Measurements from ENCODE around the gene EFL1.
"Not testable (repeated sequence)": the region's sequence is repeated elsewhere in the genome, so short reads cannot be mapped to it uniquely, and the experiment has no call there.

Gene EFL1

DNA sequence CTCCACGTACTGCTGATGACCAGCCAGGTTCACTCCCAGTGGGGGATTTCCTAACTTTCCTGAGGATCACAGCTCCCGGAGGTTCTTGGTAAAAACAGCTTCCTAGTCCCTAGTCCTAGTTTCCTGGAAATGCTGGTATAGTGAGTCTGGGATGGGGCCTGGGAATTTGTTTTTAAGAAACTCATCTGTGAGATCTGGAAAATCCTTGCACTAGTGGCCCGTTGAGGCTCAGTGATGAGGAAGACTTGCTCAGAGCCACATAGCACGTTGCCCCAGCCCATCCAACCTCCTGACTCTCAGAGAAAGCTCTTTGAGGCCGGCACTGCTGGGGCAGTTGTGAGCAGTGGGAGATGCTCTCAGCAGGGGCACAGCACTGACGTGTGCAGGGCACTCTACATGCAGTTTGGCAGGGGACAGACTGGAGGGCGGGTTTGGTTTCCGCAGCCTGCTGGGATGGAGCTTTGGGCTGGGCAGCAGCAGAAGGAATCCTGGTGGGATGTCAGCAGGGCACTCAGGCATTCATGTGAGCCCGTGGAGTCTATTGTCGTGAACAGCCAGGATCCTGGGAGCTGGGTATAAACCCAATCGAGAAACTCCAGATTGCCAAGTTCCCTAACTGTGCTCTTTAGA, 31.6 kb upstream of the EFL1 start:
- DNase-seq (ENCODE audit: low read depth), result no peak
- TF ChIP-seq CTCF (IDR thresholded peaks at IDR 0.05; ENCODE audit: insufficient read depth, low read depth, low read length, missing control alignments), result no peak
- H3K4me3 ChIP-seq (ENCODE audit: low read depth, low read length), result no peak overlapping the region

DNA sequence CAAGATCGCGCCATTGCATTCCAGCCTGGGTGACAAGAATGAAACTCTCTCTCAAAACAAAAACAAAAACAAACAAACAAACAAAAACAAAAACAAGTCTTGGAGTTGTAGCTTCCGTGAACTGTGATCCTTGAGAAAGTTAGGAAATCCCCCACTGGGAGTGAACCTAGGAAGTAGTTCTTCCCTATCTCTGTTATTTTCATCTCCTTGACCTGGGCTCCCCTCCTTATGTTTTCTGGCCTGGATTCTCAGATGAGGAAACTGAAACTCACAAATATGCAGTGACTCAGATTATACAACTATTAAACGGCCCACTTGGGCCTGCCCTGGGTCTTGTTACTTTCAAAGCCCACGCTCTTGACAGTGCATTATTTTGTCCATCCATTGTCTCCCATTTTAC, 29.7 kb upstream of the EFL1 start:
- H3K4me3 ChIP-seq (ENCODE audit: low read depth, low read length), result no peak overlapping the region
- DNase-seq (ENCODE audit: low read depth), result no peak
- no peak for TF ChIP-seq CTCF (IDR thresholded peaks at IDR 0.05; ENCODE audit: insufficient read depth, low read depth, low read length, missing control alignments)

DNA sequence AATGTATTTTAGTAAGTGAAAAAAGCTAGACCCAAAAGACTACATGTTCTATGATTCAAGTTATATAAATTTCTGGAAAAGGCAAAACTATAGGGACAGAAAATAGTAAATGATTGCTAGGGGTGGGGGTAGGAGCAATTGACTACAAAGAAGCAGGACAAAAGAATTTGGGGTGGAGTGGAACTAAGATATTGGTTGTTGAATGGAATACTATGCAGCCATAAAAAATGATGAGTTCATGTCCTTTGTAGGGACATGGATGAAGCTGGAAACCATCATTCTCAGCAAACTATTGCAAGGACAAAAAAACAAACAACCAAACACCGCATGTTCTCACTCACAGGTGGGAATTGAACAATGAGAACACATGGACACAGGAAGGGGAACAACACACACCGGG, 25.7 kb upstream of the EFL1 start:
- DNase-seq (ENCODE audit: low read depth), result not testable (repeated sequence)

DNA sequence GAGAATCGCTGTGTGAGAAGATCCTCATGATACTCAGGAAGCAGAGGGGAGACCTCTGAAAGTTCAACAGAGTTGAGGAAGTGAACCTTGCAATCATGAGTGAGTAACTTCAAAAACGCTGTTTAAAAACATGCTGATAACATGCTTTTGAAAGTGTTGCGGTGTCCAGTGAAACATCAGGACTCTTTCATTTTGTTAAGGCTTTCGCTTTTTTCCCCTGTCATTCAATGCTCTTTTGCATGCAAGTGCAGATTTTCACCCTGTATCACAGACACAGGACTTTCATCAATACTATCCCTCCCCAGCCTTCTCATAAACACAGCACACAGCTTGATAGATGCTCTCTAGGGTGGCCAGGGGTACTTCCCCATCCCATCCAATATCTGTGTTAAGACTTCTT, 23.9 kb upstream of the EFL1 start:
- peak; percentile 90 for DNase-seq (ENCODE audit: low read depth)
- H3K4me3 ChIP-seq (ENCODE audit: low read depth, low read length), result not testable (repeated sequence)

More for the DNA sequence above, 25.7 kb upstream of the EFL1 start:
- H3K4me3 ChIP-seq (ENCODE audit: low read depth, low read length), result not testable (repeated sequence)

DNA sequence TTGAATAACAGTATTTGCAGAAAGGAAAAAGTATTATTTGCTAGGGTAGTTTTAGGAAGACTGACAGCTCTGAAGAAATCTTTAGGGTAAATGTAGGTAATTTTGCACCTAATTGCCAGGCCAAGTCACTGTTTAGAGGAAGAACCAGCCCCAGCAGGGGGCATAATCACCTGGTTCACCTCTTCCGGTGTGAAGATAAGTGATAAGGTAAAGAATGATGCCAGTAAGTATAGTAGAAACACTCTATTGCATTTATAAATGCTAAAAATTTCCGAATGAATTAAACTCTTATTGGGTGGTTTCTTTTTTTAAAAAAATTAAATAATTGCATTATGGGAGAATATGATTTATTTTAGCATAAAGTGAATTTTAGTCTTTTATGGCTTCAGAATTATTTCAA, 21.8 kb upstream of the EFL1 start:
- DNase-seq (ENCODE audit: low read depth); H3K4me3 ChIP-seq (ENCODE audit: low read depth, low read length): not testable (repeated sequence)

DNA sequence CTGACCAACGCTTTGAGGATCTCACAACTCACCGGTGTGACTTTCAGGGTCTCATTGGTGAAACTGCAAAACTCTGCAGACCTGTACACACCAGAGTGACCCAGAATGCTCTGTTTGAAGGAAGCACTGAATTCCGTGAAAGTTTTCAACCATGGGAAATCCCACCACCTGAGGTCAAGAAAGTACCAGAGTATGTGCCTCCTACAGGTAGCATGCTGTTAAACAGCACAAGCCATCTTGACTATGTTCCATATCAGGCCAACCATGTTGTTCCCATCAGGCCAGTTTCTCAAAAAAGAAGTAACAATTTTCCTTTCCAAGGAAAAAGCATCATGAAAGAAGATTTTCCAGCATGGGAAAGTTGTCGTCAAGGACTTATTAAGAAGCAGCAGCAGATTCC, 19.9 kb upstream of the EFL1 start:
- H3K4me3 ChIP-seq (ENCODE audit: low read depth, low read length), result not testable (repeated sequence)

DNA sequence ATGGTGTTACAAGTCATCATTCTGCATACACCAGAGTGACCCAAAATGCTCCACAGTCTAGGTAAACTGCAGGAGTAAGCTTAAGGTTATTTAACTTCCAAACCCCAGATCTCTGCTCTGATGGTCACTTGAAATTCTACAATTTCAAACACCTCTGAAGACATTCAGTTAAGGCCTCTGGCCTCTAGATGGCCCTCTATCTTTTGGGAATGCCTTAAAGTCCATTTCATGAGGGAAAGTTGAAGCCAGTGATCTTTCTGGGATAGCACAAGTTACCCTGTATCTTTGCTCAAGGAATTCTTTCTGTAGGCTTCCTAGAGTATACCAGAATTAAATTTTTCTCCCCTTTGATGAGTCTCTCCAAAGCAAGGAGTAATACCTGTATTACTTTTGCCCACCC, 18.7 kb upstream of the EFL1 start:
- not testable (repeated sequence) for DNase-seq (ENCODE audit: low read depth); H3K4me3 ChIP-seq (ENCODE audit: low read depth, low read length)
- TF ChIP-seq CTCF (IDR thresholded peaks at IDR 0.05; ENCODE audit: insufficient read depth, low read depth, low read length, missing control alignments), result peak; percentile 11

More for the DNA sequence above, 19.9 kb upstream of the EFL1 start:
- peak; percentile 36 for DNase-seq (ENCODE audit: low read depth)

- no peak for TF ChIP-seq CTCF (IDR thresholded peaks at IDR 0.05; ENCODE audit: insufficient read depth, low read depth, low read length, missing control alignments)
- no peak for DNase-seq (ENCODE audit: low read depth)
- no peak overlapping the region for H3K4me3 ChIP-seq (ENCODE audit: low read depth, low read length)
Measured at GRCh38 chr15:82275410-82275809, 12.9 kb upstream of the EFL1 start.

- H3K4me3 ChIP-seq (ENCODE audit: low read depth, low read length), result no peak overlapping the region
- no peak for TF ChIP-seq CTCF (IDR thresholded peaks at IDR 0.05; ENCODE audit: insufficient read depth, low read depth, low read length, missing control alignments)
- no peak for DNase-seq (ENCODE audit: low read depth)
Measured at GRCh38 chr15:82272154-82272553, 9.6 kb upstream of the EFL1 start.

DNA sequence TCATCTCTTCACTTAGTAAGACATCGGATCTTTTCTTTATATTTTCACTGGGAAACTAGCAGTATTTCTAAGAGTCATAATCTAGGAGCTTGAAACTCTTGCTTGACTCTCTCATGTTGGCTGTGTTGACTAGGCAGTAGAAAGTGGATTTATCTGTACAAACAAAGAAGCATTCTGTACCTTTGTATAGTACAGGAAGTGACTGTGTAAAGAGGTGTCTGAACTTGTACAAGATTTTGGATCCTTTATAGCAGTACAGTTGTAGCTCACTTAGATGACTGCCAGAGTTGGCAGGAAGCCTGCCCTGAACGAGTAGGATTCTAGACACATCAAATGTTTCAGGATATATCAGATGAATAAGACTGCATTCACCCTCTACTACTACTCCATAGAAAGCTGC, 5.9 kb upstream of the EFL1 start:
- not testable (repeated sequence) for H3K4me3 ChIP-seq (ENCODE audit: low read depth, low read length)
- DNase-seq (ENCODE audit: low read depth), result peak; percentile 9

DNA sequence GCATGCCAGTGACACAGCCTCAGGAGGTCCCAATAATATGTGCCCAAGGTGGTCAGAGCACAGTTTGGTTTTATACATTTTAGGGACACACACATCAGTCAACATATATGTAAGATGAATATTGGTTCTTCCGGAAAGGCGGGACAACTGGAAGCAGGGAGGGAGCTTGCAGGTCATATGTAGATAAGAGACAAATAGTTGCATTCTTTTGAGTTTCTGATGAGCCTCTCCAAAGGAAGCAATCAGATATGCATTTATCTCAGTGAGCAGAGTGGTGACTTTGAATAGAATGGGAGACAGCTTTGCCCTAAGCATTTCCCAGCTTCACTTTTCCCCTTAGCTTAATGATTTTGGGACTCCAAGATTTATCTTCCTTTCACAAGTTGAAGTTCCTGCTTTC, 4.6 kb upstream of the EFL1 start:
- H3K4me3 ChIP-seq (ENCODE audit: low read depth, low read length), result not testable (repeated sequence)

More for the DNA sequence above, 4.6 kb upstream of the EFL1 start:
- not testable (repeated sequence) for DNase-seq (ENCODE audit: low read depth)

All from GM12865 (cell line).